HepG2 (cell line): ENCODE results near the gene DSCAML1. TPM values are rescaled to one million over a fixed set of nuclear protein-coding genes. Genes with fewer than 3 reads are reported as not detected.

Experiments used
- CENPX ChIP-seq: sonication (generic); formaldehyde crosslinking; IDR thresholded peaks from 2 replicates; pipeline ENCODE4 v1.9.0; 2021; ENCODE audit warnings: mild to moderate bottlenecking, missing genetic modification reagents, moderate library complexity
- HDAC1 ChIP-seq: sonication (generic); formaldehyde crosslinking; IDR thresholded peaks from 2 replicates; pipeline ENCODE4 v1.5.1; 2020; ENCODE audit warnings: mild to moderate bottlenecking, missing genetic modification reagents
- HNF4G ChIP-seq, 2 experiments: sonication (generic) in 1 of 2; formaldehyde crosslinking in 1 of 2; IDR thresholded peaks; 2 replicates each; pipeline versions ENCODE4 v1.4.0 to v1.6.1; 2011 to 2020; ENCODE audit warnings: borderline replicate concordance in 2 of 2, low read depth in 2 of 2, mild to moderate bottlenecking in 2 of 2, low read length in 1 of 2, missing genetic modification reagents in 1 of 2, moderate library complexity in 1 of 2
- KDM1A ChIP-seq: IDR thresholded peaks from 2 replicates; pipeline ENCODE4 v1.6.1; 2016; ENCODE audit warnings: missing compliant biosample characterization
- RAD21 ChIP-seq: fragments of 450-650 bp; formaldehyde crosslinking; IDR thresholded peaks from 2 replicates; pipeline ENCODE4 v1.5.0; 2020; ENCODE audit warnings: mild to moderate bottlenecking
- SMAD9 ChIP-seq: sonication (generic); formaldehyde crosslinking; IDR thresholded peaks from 2 replicates; pipeline ENCODE4 v1.5.1; 2020; ENCODE audit warnings: mild to moderate bottlenecking, missing genetic modification reagents
- ZFAT ChIP-seq: sonication (generic); formaldehyde crosslinking; conservative IDR thresholded peaks from 2 replicates; pipeline ENCODE4 v1.8.1; 2023; ENCODE audit warnings: missing genetic modification reagents, inconsistent platforms
- ZFX ChIP-seq: sonication (generic); formaldehyde crosslinking; IDR thresholded peaks from 2 replicates; pipeline ENCODE4 v1.4.0; 2020; ENCODE audit warnings: mild to moderate bottlenecking, low read depth, missing genetic modification reagents, moderate library complexity
- ZMYM2 ChIP-seq: sonication (generic); formaldehyde crosslinking; IDR thresholded peaks from 2 replicates; pipeline ENCODE4 v1.8.0; 2022; ENCODE audit warnings: mild to moderate bottlenecking, missing genetic modification reagents
- ZNF333 ChIP-seq: sonication (generic); formaldehyde crosslinking; IDR thresholded peaks from 2 replicates; pipeline ENCODE4 v1.4.0; 2020; ENCODE audit warnings: mild to moderate bottlenecking, missing genetic modification reagents, borderline replicate concordance
- ZNF460 ChIP-seq: sonication (generic); formaldehyde crosslinking; IDR thresholded peaks from 2 replicates; pipeline ENCODE4 v1.5.1; 2020; ENCODE audit warnings: missing genetic modification reagents, mild to moderate bottlenecking, borderline replicate concordance
- polyA plus RNA-seq, 8 experiments: library from polyadenylated mRNA; depleted of rRNA in 3 of 8; stranded (reverse) in 7 of 8; unstranded in 1 of 8; fragments of >200 nt; fragmentation: Illumina TruSeq in 4 of 8; extraction: Trizol in 4 of 8; gene quantifications; 2 replicates each; pipeline versions ENCODE4 v1.2.1 to v1.2.3, GENCODE V29; 2011 to 2016; ENCODE audit warnings: low read depth in 4 of 8, missing spikeins in 1 of 8, mixed read lengths in 1 of 8; ENCODE audit not compliant: insufficient read depth in 1 of 8
- total RNA-seq, 5 experiments: library from RNA; depleted of rRNA; stranded (reverse); fragments of >200 nt; fragmentation: Illumina TruSeq; extraction: Trizol; gene quantifications; 2 replicates each; pipeline ENCODE4 v1.2.3, GENCODE V29; 2016; ENCODE audit warnings: low read depth in 1 of 5
- TF ChIP-seq, protein P1 (sequence below): sonication (generic); IDR thresholded peaks from 2 replicates; pipeline ENCODE4 v1.6.1; 2016; ENCODE audit warnings: low read depth, borderline replicate concordance

Gene DSCAML1
- total and polyA plus RNA-seq, 2 of the 13 experiments (the other 11 are each of a cell fraction or from before 2014, with no cell fraction given) = 0.29 to 0.40 TPM

DNA sequence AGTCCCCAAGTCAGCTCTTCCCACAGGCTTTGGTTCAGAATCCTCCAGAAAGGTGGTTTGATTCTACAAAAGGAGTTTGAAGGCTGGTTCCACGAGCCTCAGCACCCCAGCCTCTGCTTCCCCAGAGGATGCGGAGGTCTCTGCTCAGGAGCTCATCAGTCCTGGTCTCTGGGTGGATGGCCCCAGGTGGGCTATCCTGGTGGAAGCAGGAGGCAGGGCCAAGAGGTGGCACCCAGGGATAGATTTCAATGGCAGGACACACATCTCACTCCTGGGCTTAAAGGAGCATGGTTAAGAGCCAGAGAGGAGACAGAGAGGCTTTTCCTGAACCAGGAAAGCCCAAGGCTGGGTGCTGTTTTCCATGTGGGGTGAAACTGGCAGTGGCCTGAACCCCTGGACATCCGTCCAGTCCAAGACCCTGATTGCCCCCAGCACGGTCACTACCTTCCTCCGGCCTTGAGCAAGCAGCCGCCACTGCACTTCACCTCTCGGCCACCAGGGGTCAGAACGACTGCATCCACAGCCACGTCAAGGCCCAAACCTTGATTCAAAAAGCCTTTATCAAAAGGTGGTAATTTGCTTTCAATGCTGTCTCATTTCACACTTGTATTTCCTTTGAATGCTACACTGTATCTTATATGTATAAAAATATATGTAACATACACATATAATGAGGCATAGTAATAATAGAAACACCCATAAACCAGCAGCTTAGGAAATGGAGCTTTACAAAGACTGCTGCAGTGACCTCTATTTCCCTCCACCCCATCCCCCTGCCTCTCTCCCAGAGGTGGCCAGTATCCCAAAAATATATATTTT is 46.9 kb upstream of the DSCAML1 start (continued):
- TF ChIP-seq ZFAT (CRISPR knock-in tag) = no peak
- no peak for TF ChIP-seq ZNF333 (CRISPR knock-in tag)
- TF ChIP-seq CENPX (CRISPR knock-in tag) = no peak
- TF ChIP-seq, protein P1, sequence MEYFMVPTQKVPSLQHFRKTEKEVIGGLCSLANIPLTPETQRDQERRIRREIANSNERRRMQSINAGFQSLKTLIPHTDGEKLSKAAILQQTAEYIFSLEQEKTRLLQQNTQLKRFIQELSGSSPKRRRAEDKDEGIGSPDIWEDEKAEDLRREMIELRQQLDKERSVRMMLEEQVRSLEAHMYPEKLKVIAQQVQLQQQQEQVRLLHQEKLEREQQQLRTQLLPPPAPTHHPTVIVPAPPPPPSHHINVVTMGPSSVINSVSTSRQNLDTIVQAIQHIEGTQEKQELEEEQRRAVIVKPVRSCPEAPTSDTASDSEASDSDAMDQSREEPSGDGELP = no peak
- TF ChIP-seq KDM1A (CRISPR knock-in tag) = no peak
- no peak for TF ChIP-seq ZMYM2 (CRISPR knock-in tag)
- no peak for TF ChIP-seq HDAC1 (CRISPR knock-in tag)
- TF ChIP-seq SMAD9 = no peak
- TF ChIP-seq HNF4G (IDR thresholded peaks at IDR 0.05; ENCODE audit: borderline replicate concordance, low read depth, low read length) = no peak
- TF ChIP-seq HNF4G (CRISPR knock-in tag; IDR thresholded peaks at IDR 0.05; ENCODE audit: borderline replicate concordance, low read depth) = no peak
- TF ChIP-seq RAD21 = peak; percentile 59; the same call in 1 of the 2 replicates
- no peak for TF ChIP-seq ZNF460 (CRISPR knock-in tag)
- TF ChIP-seq ZFX (CRISPR knock-in tag) = 0 out of 2 replicates have a peak, but pooled peaks have one; percentile 18
